ENCODE measurements around the gene MCOLN1.

The MCOLN1 gene

DNA sequence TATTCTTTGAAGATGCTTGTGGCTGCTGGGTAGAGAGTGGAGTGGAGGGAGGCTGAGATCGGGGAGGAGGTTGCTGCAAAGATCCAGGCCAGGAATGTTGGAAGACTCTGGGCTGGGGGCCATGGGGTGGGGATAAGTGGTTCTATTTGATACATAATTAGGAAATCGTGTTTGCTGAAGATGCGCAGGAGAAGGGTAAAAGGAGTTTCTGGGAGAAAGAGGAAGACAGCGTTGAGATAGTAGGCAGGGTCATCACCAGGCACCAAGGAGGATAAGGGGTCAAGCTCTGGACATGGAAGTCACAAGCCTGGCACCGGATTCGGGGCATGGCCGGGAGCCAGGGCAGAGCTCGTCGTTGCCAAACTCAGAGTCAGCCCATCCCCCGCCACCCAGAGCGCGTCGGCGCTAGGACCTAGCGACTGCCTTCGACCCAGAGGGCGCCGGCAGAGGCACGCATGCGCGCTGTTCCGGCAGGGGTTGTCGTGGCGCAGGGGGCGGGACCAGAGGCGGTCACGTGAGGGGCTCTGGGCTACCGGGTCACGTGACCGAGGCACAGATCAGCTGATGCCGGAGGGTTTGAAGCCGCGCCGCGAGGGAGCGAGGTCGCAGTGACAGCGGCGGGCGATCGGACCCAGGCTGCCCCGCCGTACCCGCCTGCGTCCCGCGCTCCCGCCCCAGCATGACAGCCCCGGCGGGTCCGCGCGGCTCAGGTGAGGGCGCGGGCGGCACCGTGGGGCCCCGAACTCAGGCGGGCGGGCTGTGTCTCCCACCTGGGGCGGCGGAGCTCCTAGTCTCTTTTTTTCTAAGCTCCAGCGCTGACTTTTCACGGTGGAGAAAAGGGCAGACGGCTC, at the start of gene MCOLN1:
Gene MCOLN1, plus strand, starts transcription at position 553 of the 851 bp plus-strand sequence. Its CDS starts 127 bp downstream, at position 680.
- DNase-seq (ENCODE audit: low read depth): peak; percentile 77

DNA sequence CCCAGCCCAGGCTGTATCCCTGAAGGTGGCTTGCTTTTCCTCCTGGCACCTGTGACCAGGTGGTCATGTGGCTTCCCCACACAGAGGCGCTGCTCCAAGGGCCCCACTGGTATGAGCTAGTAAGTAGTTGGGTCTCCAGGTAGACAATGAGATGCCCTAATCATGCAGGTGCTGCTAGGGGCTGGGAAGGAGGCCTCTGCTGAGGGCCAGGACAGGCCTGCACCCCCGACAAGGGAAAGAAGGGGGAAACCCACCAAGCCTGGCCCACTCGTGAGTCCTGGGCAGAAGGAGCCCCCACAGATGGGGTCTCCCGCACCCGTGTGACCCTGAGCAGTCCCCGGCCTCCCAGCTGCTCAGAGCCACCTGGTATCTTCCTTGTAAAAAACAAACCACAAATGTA, 46.8 kb upstream of the MCOLN1 start:
- DNase-seq (ENCODE audit: low read depth): no peak

DNA sequence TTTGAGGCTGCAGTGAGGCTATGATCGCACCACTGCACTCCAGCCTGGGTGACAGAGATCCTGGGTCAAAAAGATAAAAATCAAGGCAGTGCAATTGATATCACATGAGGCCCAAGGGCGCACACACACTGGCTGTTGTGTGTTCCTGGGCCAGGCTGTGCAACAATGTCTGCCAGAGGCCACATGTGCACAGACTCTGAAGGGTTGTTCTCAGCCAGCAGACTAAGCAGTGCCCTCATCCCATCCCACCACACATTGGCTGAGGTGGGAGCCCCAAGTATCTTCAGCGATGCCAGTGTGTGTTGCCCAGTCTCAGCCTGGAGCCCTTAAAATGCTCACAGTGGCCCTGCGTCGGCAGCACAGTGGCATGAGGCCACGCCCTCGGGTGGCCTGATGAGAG, 46.2 kb upstream of the MCOLN1 start:
- no peak for DNase-seq (ENCODE audit: low read depth)

- DNase-seq (ENCODE audit: low read depth): no peak
Measured at GRCh38 chr19:7476777-7477494, 45.5 kb upstream of the MCOLN1 start.

GRCh38 chr19:7477758-7478157, 44.7 kb upstream of the MCOLN1 start:
- no peak for DNase-seq (ENCODE audit: low read depth)

GRCh38 chr19:7478173-7478842, 44.1 kb upstream of the MCOLN1 start:
- no peak for DNase-seq (ENCODE audit: low read depth)

- DNase-seq (ENCODE audit: low read depth): no peak
Measured at GRCh38 chr19:7478843-7479227, 43.6 kb upstream of the MCOLN1 start.

- DNase-seq (ENCODE audit: low read depth): no peak
Measured at GRCh38 chr19:7480222-7480969, 42.0 kb upstream of the MCOLN1 start.

GRCh38 chr19:7480970-7481255, 41.5 kb upstream of the MCOLN1 start:
- no peak for DNase-seq (ENCODE audit: low read depth)

- no peak for DNase-seq (ENCODE audit: low read depth)
Measured at GRCh38 chr19:7482584-7483439, 39.6 kb upstream of the MCOLN1 start.

DNA sequence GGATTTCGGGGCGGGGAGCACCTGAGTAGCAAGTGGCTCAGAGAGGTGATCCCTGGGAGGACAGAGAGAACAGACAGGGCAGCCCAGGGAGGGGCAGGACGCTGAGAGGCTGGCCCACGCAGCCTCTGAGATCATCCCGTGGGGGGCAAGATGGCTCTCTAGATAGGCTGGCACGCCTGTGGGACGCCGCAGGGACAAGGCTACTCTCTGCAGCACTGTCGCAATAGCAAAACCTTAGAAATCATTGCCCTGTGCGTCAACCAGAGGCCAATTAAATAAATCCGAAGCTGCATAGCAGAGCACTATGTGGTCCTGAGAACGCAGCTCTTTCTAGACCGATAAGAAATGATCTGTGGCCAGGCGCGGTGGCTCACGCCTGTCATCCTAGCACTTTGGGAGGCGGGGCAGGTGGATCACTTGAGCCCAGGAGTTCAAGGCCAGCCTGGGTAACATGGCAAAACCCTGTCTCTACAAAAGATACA, 38.7 kb upstream of the MCOLN1 start:
- DNase-seq (ENCODE audit: low read depth): no peak

- DNase-seq (ENCODE audit: low read depth): no peak
Measured at GRCh38 chr19:7486923-7487322, 35.5 kb upstream of the MCOLN1 start.

DNA sequence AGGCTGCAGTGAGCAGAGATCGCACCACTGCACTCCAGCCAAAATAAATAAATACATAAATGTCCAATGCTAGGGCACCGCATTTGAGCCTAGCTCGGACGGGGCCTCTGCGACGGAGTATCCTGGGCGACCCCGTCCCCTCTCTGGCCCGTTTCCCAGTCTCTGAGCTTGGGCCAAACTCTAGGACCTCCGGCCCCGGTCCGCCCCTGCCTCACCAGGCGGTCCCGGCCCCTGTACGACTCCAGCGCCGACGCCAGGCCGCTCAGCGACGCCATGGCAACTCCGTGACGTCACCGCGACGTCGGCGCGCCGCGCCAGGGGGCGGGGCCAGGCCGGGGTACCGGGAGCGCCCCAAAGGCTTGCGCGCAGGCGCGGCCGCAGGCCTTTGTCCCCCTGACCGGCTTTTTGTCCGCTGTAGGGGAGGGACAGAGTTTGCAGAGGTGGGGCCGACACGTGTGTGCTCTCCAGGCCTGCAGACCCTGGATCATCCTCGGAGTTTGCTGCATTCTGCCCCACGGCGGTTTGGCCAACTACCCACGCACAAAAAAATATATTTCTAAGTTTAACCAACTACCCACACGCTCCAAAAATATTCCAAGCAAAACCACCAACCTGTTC, 33.6 kb upstream of the MCOLN1 start, which contains the start of gene PEX11G:
Gene PEX11G, minus strand, starts transcription at position 300 of the 618 bp plus-strand sequence. Its CDS starts 25 bp downstream, at position 275.
- DNase-seq (ENCODE audit: low read depth): peak; percentile 22

- DNase-seq (ENCODE audit: low read depth): no peak
Measured at GRCh38 chr19:7489609-7490044, 32.8 kb upstream of the MCOLN1 start.

GRCh38 chr19:7492142-7492541, 30.3 kb upstream of the MCOLN1 start:
- DNase-seq (ENCODE audit: low read depth): no peak

GRCh38 chr19:7492558-7492957, 29.9 kb upstream of the MCOLN1 start:
- no peak for DNase-seq (ENCODE audit: low read depth)

- DNase-seq (ENCODE audit: low read depth): no peak
Measured at GRCh38 chr19:7494416-7495098, 27.9 kb upstream of the MCOLN1 start.

- no peak for DNase-seq (ENCODE audit: low read depth)
Measured at GRCh38 chr19:7497292-7497691, 25.1 kb upstream of the MCOLN1 start.

GRCh38 chr19:7500811-7501450, 21.5 kb upstream of the MCOLN1 start:
- DNase-seq (ENCODE audit: low read depth): no peak

All from HS-27A (cell line).